GM23338 (cell line): ENCODE data around the gene ERBB4. TPM values are rescaled to one million over a fixed set of nuclear protein-coding genes. Genes with fewer than 3 reads are reported as not detected.
A peak's percentile ranks its signal among the peaks of the same experiment; 100 is the strongest.

Experiments
- ATAC-seq: fragments of 200-7000 bp; cut with Tn5 transposase; 3 replicates; pipeline ENCODE4 v1.9.1; 2020
- DNase-seq: peaks from one replicate; pipeline ENCODE4 v3.0.0-alpha.2; 2015; ENCODE audit warnings: low spot score
- H2AFZ ChIP-seq: fragments of 200-600 bp; sonication (generic); 2 replicates; pipeline ENCODE4 v1.8.0; 2016; ENCODE audit warnings: antibody characterized with exemption, mild to moderate bottlenecking, moderate library complexity
- H3F3A ChIP-seq: fragments of 200-600 bp; sonication (generic); replicated peaks from 2 replicates; pipeline ENCODE4 v1.8.0; 2017; ENCODE audit warnings: antibody characterized with exemption, mixed run types, low read depth
- H3K27ac ChIP-seq: fragments of 200-600 bp; sonication (generic); 2 replicates; pipeline ENCODE4 v1.6.1; 2016; ENCODE audit warnings: low read depth
- H3K27me3 ChIP-seq: fragments of 200-600 bp; sonication (generic); 2 replicates; pipeline ENCODE4 v1.8.0; 2016; ENCODE audit warnings: mild to moderate bottlenecking, mixed run types, moderate library complexity; ENCODE audit not compliant: insufficient read depth
- H3K36me3 ChIP-seq: fragments of 200-600 bp; sonication (generic); 2 replicates; pipeline ENCODE4 v1.8.0; 2016; ENCODE audit warnings: mild to moderate bottlenecking; ENCODE audit not compliant: insufficient read depth
- H3K4me1 ChIP-seq: fragments of 200-600 bp; sonication (generic); 2 replicates; pipeline ENCODE4 v1.8.0; 2016; ENCODE audit warnings: mild to moderate bottlenecking, moderate library complexity; ENCODE audit not compliant: insufficient read depth
- H3K4me2 ChIP-seq: fragments of 200-600 bp; sonication (generic); 2 replicates; pipeline ENCODE4 v1.7.1; 2017; ENCODE audit warnings: mixed run types
- H3K4me3 ChIP-seq: fragments of 200-600 bp; sonication (generic); 2 replicates; pipeline ENCODE4 v1.6.1; 2016; ENCODE audit warnings: mixed run types
- H3K79me2 ChIP-seq: fragments of 200-600 bp; sonication (generic); replicated peaks from 2 replicates; pipeline ENCODE4 v1.8.0; 2017; ENCODE audit warnings: mild to moderate bottlenecking; ENCODE audit not compliant: insufficient read depth
- H3K9me2 ChIP-seq: fragments of 200-600 bp; sonication (generic); 2 replicates; pipeline ENCODE4 v1.8.0; 2017; ENCODE audit not compliant: insufficient read depth
- H4K20me1 ChIP-seq: fragments of 200-600 bp; sonication (generic); replicated peaks from 2 replicates; pipeline ENCODE4 v1.8.0; 2017; ENCODE audit warnings: mild to moderate bottlenecking; ENCODE audit not compliant: insufficient read depth
- H3K27ac Mint-ChIP-seq: 2 replicates; pipeline ENCODE4 v1.8.0; 2020; ENCODE audit warnings: inconsistent platforms, mild to moderate bottlenecking, moderate library complexity, mixed read lengths
- H3K27me3 Mint-ChIP-seq: 3 replicates; pipeline ENCODE4 v1.8.0; 2022; ENCODE audit warnings: low read depth, mild to moderate bottlenecking, moderate library complexity, mixed read lengths, inconsistent platforms; ENCODE audit not compliant: insufficient read depth, poor library complexity
- H3K36me3 Mint-ChIP-seq: 3 replicates; pipeline ENCODE4 v1.8.0; 2021; ENCODE audit warnings: low read depth, mild to moderate bottlenecking, inconsistent platforms, moderate library complexity, mixed read lengths
- H3K4me1 Mint-ChIP-seq: 3 replicates; pipeline ENCODE4 v1.8.0; 2020; ENCODE audit warnings: mild to moderate bottlenecking, inconsistent platforms, mixed read lengths
- H3K4me3 Mint-ChIP-seq: 3 replicates; pipeline ENCODE4 v1.8.0; 2021; ENCODE audit warnings: moderate library complexity, mild to moderate bottlenecking, inconsistent platforms, mixed read lengths
- H3K9me3 Mint-ChIP-seq: 3 replicates; pipeline ENCODE4 v1.8.0; 2020; ENCODE audit warnings: moderate library complexity, mild to moderate bottlenecking, inconsistent platforms, mixed read lengths
- CREB1 ChIP-seq: fragments of 250-450 bp; sonication (Bioruptor Pico); IDR thresholded peaks from 2 replicates; pipeline ENCODE4 v1.5.0; 2020; ENCODE audit warnings: low read depth, mild to moderate bottlenecking, moderate library complexity
- CTCF ChIP-seq, 2 experiments: fragments of 200-600 bp in 1 of 2; sonication (generic) in 1 of 2; conservative IDR thresholded peaks; 2 replicates each; pipeline versions ENCODE4 v1.5.1 to v1.6.1; 2016 to 2017; ENCODE audit warnings: antibody characterized with exemption in 2 of 2, low read depth in 2 of 2, mild to moderate bottlenecking in 2 of 2, moderate library complexity in 1 of 2
- ETS1 ChIP-seq: IDR thresholded peaks from 2 replicates; pipeline ENCODE4 v1.6.1; 2016; ENCODE audit warnings: antibody characterized with exemption
- EZH2 ChIP-seq: fragments of 200-600 bp; sonication (generic); IDR thresholded peaks from one replicate; pipeline ENCODE4 v1.8.0; 2017; ENCODE audit warnings: antibody characterized with exemption, mild to moderate bottlenecking, low read depth; ENCODE audit not compliant: unreplicated experiment
- EZH2phosphoT487 ChIP-seq: fragments of 200-600 bp; sonication (generic); IDR thresholded peaks from one replicate; pipeline ENCODE4 v1.8.1; 2018; ENCODE audit warnings: antibody characterized with exemption; ENCODE audit not compliant: unreplicated experiment
- JUNB ChIP-seq: IDR thresholded peaks from one replicate; pipeline ENCODE4 v1.6.1; 2016; ENCODE audit warnings: antibody characterized with exemption; ENCODE audit not compliant: unreplicated experiment
- NANOG ChIP-seq: IDR thresholded peaks from 2 replicates; pipeline ENCODE4 v1.6.1; 2016; ENCODE audit warnings: antibody characterized with exemption, borderline replicate concordance
- POLR2AphosphoS5 ChIP-seq: IDR thresholded peaks from 2 replicates; pipeline ENCODE4 v1.6.1; 2016; ENCODE audit warnings: antibody characterized with exemption, low read depth
- STAT1 ChIP-seq: IDR thresholded peaks from one replicate; pipeline ENCODE4 v1.6.1; 2016; ENCODE audit warnings: antibody characterized with exemption; ENCODE audit not compliant: unreplicated experiment
- ZNF114 ChIP-seq: fragments of 250-450 bp; sonication (Bioruptor Pico); IDR thresholded peaks from 2 replicates; pipeline ENCODE4 v1.5.0; 2020; ENCODE audit warnings: mild to moderate bottlenecking, moderate library complexity
- ZNF331 ChIP-seq: fragments of 250-450 bp; sonication (Bioruptor Pico); IDR thresholded peaks from 2 replicates; pipeline ENCODE4 v1.5.0; 2020; ENCODE audit warnings: low read depth, mild to moderate bottlenecking, moderate library complexity
- polyA plus RNA-seq: library from polyadenylated mRNA; unstranded; fragments of >200 nt; fragmentation: Nextera tagmentation; extraction: Ambion mirVana; gene quantifications from 2 replicates; pipeline ENCODE4 v1.2.1, GENCODE V29; 2016
- total RNA-seq: library from RNA; depleted of rRNA; stranded (reverse); fragments of >200 nt; shearing (Covaris generic); gene quantifications from 2 replicates; pipeline ENCODE4 v1.2.3, GENCODE V29; 2014
- TF ChIP-seq, protein P1 (sequence below): fragments of 250-450 bp; sonication (Bioruptor Pico); IDR thresholded peaks from 2 replicates; pipeline ENCODE4 v1.5.0; 2020; ENCODE audit warnings: mild to moderate bottlenecking, moderate library complexity
- TF ChIP-seq, protein P2 (sequence below): IDR thresholded peaks from one replicate; pipeline ENCODE4 v1.6.1; 2018; ENCODE audit warnings: antibody characterized with exemption; ENCODE audit not compliant: unreplicated experiment

Gene ERBB4
- total and polyA plus RNA-seq, 2 experiments from 2014 or later, result 0.73 to 1.1 TPM

GRCh38 chr2:212330263-212330662 is 208.3 kb downstream of the ERBB4 start:
- H3K27ac ChIP-seq, result no peak overlapping the region
- ATAC-seq, result no peak
- no peak overlapping the region for H3K4me3 Mint-ChIP-seq
- no peaks in the 10 kb centered on the region for H3K79me2 ChIP-seq
- H4K20me1 ChIP-seq, result no peaks in the 10 kb centered on the region
- DNase-seq, result no peak
- H3K27me3 Mint-ChIP-seq, result no peaks in the 10 kb centered on the region
- no peaks in the 10 kb centered on the region for H3F3A ChIP-seq
- no peaks in the 10 kb centered on the region for H3K4me1 ChIP-seq
- H3K27ac Mint-ChIP-seq, result no peak overlapping the region
- no peaks in the 10 kb centered on the region for H3K27me3 ChIP-seq
- H3K9me3 Mint-ChIP-seq, result no peaks in the 10 kb centered on the region
- no peaks in the 10 kb centered on the region for H3K4me1 Mint-ChIP-seq
- TF ChIP-seq EZH2phosphoT487 (no peak), STAT1 (no peak), CREB1 (CRISPR knock-in tag) (no peak), POLR2AphosphoS5 (no peak), NANOG (no peak), ETS1 (no peak), EZH2 (no peak), ZNF331 (CRISPR knock-in tag) (no peak), CTCF (conservative IDR thresholded peaks at IDR 0.05; ENCODE audit: low read depth in 2 of 2) (no peak), ZNF114 (CRISPR knock-in tag) (no peak), JUNB (no peak)
- TF ChIP-seq, protein P1, sequence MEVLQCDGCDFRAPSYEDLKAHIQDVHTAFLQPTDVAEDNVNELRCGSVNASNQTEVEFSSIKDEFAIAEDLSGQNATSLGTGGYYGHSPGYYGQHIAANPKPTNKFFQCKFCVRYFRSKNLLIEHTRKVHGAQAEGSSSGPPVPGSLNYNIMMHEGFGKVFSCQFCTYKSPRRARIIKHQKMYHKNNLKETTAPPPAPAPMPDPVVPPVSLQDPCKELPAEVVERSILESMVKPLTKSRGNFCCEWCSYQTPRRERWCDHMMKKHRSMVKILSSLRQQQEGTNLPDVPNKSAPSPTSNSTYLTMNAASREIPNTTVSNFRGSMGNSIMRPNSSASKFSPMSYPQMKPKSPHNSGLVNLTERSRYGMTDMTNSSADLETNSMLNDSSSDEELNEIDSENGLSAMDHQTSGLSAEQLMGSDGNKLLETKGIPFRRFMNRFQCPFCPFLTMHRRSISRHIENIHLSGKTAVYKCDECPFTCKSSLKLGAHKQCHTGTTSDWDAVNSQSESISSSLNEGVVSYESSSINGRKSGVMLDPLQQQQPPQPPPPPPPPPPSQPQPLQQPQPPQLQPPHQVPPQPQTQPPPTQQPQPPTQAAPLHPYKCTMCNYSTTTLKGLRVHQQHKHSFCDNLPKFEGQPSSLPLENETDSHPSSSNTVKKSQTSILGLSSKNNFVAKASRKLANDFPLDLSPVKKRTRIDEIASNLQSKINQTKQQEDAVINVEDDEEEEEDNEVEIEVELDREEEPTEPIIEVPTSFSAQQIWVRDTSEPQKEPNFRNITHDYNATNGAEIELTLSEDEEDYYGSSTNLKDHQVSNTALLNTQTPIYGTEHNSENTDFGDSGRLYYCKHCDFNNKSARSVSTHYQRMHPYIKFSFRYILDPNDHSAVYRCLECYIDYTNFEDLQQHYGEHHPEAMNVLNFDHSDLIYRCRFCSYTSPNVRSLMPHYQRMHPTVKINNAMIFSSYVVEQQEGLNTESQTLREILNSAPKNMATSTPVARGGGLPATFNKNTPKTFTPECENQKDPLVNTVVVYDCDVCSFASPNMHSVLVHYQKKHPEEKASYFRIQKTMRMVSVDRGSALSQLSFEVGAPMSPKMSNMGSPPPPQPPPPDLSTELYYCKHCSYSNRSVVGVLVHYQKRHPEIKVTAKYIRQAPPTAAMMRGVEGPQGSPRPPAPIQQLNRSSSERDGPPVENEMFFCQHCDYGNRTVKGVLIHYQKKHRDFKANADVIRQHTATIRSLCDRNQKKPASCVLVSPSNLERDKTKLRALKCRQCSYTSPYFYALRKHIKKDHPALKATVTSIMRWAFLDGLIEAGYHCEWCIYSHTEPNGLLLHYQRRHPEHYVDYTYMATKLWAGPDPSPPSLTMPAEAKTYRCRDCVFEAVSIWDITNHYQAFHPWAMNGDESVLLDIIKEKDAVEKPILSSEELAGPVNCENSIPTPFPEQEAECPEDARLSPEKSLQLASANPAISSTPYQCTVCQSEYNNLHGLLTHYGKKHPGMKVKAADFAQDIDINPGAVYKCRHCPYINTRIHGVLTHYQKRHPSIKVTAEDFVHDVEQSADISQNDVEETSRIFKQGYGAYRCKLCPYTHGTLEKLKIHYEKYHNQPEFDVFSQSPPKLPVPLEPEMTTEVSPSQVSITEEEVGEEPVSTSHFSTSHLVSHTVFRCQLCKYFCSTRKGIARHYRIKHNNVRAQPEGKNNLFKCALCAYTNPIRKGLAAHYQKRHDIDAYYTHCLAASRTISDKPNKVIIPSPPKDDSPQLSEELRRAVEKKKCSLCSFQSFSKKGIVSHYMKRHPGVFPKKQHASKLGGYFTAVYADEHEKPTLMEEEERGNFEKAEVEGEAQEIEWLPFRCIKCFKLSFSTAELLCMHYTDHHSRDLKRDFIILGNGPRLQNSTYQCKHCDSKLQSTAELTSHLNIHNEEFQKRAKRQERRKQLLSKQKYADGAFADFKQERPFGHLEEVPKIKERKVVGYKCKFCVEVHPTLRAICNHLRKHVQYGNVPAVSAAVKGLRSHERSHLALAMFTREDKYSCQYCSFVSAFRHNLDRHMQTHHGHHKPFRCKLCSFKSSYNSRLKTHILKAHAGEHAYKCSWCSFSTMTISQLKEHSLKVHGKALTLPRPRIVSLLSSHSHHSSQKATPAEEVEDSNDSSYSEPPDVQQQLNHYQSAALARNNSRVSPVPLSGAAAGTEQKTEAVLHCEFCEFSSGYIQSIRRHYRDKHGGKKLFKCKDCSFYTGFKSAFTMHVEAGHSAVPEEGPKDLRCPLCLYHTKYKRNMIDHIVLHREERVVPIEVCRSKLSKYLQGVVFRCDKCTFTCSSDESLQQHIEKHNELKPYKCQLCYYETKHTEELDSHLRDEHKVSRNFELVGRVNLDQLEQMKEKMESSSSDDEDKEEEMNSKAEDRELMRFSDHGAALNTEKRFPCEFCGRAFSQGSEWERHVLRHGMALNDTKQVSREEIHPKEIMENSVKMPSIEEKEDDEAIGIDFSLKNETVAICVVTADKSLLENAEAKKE (CRISPR knock-in tag), result no peak
- TF ChIP-seq, protein P2, sequence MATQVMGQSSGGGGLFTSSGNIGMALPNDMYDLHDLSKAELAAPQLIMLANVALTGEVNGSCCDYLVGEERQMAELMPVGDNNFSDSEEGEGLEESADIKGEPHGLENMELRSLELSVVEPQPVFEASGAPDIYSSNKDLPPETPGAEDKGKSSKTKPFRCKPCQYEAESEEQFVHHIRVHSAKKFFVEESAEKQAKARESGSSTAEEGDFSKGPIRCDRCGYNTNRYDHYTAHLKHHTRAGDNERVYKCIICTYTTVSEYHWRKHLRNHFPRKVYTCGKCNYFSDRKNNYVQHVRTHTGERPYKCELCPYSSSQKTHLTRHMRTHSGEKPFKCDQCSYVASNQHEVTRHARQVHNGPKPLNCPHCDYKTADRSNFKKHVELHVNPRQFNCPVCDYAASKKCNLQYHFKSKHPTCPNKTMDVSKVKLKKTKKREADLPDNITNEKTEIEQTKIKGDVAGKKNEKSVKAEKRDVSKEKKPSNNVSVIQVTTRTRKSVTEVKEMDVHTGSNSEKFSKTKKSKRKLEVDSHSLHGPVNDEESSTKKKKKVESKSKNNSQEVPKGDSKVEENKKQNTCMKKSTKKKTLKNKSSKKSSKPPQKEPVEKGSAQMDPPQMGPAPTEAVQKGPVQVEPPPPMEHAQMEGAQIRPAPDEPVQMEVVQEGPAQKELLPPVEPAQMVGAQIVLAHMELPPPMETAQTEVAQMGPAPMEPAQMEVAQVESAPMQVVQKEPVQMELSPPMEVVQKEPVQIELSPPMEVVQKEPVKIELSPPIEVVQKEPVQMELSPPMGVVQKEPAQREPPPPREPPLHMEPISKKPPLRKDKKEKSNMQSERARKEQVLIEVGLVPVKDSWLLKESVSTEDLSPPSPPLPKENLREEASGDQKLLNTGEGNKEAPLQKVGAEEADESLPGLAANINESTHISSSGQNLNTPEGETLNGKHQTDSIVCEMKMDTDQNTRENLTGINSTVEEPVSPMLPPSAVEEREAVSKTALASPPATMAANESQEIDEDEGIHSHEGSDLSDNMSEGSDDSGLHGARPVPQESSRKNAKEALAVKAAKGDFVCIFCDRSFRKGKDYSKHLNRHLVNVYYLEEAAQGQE, result no peak
- no peak overlapping the region for H3K4me3 ChIP-seq
- no peaks in the 10 kb centered on the region for H3K36me3 ChIP-seq
- H3K36me3 Mint-ChIP-seq, result no peaks in the 10 kb centered on the region
- H2AFZ ChIP-seq, result peak overlapping the region; percentile 33
- no peaks in the 10 kb centered on the region for H3K9me2 ChIP-seq
- H3K4me2 ChIP-seq, result no peak overlapping the region
